ENCODE measurements around the gene DIP2C.
"Not testable (repeated sequence)": the region's sequence is repeated elsewhere in the genome, so short reads cannot be mapped to it uniquely, and the experiment has no call there.

DIP2C gene

DNA sequence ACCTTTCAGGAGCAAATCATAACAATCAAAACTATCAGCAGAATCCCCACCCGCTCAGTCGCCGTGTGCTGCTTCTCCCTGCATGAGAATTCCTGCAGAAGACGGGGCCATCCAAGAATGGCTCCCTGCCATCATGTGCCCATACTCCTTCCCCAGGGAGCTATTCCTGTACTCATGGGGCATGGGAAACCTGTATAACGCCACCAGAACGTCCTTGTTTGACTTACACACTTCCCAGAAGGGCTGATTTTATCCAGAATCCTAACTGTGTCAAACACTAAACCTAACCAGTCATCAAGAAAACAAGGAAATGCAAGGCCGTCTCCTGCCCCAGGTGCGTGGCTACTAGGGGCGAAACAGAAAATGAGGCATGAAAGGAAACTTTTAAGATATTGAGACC lies 16.0 kb downstream of the DIP2C start:
- DNase-seq = no peak

DNA sequence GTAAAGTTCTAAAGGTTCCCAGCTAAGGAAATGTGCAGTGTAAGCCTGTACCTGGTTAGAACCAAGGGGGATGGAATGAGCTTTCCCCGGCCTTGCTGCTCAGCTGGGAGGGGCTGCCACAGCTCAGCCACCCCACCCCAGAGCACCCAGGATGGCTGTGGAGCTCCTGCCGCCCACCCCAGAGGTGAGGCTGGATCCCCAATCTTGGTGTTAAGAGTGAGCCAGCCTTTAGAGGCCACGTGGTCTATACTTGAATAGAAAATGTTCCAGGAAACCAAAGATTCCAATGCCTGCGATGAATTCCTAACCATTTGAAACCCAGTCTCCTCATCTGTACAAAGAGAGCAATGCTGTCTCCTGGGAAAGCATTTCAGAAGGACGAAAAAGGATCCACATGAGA lies 16.5 kb downstream of the DIP2C start:
- DNase-seq = no peak

DNA sequence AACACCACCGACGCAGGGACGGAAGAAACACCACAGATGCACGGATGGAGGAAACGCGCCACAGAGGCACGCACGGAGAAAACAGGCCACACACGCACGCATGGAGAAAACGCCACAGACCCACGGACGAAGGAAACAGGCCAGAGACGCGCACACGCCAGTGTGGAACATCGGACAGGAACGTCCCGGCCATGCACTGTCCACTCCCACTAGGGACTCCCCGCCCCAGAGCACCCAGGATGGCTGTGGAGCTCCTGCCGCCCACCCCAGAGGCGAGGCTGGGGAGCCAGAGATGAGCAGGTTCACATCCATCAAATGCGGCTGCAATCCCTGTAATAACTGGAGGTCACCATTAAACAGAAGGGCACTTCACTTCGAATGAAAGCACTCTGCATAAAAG lies 17.3 kb downstream of the DIP2C start:
- no peak for DNase-seq

DNA sequence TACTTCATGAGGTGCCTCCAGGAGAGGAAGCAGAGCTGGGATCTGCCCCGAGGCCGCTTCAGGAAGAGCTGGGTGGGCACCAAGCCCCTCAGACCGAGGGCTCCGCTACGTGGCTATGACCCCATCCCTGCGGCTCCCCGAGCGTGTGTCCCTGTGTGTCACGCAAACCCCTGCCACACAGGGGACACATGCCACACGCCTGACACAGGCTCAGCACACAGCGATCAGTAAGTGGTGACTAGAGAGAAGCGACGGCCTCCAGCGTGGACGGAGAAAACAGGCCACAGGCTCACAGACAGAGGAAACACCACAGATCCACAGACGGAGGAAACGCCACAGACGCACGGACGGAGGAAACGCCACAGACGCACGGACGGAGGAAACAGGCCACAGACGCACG lies 18.5 kb downstream of the DIP2C start:
- DNase-seq = no peak

DNA sequence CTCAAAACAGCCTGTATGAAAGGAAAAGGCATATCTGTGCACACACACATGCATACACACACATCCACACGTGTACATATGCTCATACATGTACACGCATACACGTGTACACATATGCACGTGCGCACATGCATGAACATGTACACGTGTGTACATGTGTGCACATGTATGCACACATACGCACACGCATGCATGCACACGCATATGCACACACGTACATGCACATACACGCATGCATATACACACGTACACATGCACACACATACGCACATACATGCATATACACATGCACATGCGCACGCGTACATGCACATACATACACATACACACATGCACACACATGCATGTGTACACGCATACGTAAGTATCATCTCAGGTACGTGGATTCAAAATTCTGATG lies 19.4 kb downstream of the DIP2C start:
- no peak for DNase-seq

DNA sequence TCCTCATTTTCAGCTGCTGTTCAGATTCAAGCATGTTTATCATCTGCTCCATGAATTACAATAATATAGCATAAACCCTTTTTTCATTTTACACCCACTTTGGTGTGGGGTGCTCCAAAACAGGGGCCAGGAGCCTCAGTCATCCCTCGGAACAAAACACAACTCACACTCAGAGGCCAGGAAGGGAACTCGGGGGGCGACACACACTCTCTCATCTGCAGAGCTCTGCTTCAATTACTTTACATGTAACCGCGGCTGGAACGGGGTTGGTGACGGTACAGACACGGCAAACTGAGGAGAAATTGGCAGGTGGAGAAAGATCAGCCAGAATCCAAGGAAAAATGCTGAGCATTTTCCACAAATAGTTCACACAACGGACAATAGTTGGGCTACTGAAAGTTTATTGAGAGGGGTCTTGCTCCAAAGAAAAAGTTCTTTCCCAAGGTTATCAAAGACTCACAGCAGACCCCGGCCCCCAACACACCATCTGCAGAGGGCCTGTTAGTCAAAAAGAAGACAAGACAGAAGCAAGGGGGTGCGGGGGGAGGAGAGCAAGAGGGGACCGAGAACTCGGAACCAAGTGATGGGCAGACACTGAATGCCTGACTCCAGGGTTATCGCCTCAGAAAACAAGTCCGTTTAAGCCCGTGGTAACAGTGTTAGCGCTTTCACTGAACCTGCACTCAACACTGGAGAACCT lies 20.5 kb downstream of the DIP2C start:
- DNase-seq = no peak

DNA sequence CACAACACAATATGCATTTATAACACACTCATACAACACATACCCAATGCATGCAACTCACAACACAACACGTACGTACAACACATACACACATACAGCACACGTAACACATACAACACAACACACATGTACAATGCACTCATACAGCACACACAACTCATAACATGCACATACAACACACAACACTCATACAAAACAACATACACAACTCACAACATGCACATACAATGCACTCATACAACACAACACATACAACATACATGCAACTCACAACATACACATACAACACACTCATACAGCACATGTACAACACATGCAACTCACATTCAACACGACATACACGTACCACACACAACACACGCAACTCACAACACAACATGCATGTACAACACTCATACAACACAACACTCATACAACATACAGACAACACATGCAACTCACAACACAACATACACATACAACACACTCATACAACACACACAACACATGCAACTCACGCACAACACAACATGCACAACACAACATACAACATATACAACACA lies 21.8 kb downstream of the DIP2C start:
- DNase-seq = no peak

DNA sequence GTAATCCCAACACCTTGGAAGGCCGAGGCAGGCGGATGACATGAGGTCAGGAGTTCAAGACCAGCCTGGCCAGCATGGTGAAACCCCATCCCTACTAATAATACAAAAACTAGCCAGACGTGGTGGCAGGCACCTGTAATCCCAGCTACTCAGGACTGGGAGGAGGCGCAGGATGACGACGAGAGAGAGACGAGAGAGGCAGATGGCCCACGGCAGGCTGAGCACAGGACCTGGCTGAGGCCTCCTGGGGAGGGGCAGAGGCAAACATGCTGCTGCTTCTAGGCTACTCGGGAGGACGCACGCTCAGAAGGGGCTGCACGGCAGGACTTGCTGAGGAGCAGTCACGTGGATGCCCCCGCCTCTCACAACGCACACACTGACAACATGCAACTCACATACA lies 22.4 kb downstream of the DIP2C start:
- no peak for DNase-seq

DNA sequence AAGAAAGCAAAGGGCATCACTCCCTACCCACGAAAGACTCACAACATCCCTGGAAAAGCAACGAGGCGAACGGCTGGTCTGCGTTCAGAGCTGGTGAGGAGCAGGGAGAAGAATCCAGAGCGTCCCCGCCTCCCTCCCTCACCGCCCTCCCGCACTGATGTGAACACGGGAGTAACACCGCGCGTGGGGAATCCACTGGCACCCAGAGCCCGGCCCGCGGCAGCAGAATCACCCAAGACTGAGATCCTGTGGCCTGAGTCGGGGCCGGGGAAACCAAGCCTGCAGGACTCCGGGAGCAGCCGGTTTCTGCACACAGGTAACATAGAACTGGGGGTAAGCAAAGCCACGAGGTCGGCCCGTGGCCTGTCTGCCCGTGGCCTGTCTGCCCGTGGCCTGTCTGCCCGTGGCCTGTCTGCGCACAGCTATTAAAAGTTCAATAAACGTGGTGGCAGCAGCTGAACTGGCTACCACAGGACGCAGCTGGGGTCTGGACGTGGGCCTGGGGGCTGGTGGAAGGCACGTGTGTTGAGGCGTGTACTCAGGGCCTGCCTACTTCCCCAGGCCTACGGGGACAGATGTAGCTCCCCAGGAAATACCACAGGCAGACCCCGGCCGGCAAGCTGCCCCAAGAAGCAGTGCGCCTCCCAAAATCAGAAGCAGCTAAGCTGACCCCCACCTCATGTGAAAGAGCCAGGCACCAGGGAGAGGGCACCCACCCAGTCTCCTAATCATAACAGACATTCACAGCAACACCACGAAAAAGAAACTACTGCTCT lies 23.0 kb downstream of the DIP2C start:
- DNase-seq = no peak

DNA sequence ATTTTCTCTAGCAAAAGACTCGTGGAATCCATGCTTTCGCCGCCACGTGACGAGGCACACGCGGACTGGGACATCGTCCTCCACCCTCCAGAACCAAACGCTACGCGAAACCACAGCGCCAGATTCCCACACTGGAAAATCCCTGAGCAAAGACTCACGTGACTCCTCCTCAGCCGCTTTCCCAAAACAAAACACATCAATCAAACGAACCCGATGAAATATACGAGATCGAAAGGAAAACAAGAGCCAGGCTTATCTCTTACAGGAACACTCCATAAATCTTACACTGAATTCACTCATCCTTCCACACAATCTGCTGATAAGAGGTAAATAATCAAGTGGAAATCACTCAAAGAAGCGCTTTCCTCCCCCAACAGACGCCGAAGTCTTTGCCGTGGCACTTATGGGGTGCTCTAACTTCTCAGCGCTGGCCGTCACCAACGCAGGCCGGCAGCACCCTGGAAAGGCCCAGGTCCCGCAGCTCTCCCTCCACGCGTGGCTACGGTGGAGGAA lies 23.8 kb downstream of the DIP2C start:
- DNase-seq = no peak

DNA sequence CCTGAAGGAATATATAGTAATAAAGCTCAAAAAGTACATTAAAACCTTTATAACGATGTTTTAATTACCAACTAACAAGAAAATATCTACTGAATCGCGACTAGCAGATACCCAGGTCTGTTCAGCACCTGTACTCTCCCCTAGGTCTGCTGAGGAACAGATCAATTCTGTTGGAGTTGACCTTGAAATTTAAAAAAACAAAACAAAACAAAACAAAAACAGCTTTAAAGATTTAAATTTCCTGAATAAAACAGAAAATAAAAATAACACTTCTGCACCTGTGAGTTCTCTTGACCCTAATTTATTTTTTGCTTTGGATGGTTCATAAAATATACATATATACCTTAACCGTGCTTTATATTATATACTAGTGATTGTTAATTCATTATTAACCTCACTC lies 24.6 kb downstream of the DIP2C start:
- DNase-seq = no peak

DNA sequence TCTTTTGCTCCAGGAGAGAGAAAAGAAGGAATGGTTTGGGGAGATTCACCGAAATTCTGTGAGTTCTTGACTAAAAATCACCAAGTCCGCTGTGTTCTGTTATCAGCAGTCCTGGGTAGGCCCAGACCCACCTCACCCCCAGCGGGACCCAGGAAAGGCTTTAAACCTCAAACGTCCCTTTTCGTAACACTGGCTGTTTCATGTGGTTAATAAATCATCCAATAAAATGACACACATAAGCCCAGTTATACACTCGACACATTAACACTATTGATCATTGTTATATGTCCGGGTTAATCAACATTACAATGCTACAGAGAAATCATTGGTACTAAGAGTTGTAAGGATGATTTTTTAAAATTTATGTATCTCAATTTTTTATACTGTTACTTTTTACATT lies 25.2 kb downstream of the DIP2C start:
- no peak for DNase-seq

DNA sequence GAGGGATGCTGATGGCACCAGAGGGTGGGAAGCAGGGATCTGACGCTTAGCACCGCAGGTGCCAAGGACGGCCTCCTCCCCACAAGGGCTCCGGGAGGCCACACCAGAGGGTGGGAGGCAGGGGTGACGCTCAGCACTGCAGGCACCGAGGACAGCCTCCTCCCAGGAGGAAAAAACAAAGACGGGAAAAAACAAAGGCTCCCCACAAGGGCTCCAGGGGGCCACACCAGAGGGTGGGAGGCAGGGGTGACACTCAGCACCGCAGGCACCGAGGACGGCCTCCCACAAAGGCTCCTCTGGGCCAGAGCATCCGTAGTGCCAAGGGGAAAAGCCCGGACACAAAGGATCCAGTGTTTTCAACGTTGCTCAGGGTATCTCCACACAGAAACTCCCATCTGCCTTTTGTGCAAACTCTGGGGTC lies 25.6 kb downstream of the DIP2C start:
- DNase-seq = no peak

DNA sequence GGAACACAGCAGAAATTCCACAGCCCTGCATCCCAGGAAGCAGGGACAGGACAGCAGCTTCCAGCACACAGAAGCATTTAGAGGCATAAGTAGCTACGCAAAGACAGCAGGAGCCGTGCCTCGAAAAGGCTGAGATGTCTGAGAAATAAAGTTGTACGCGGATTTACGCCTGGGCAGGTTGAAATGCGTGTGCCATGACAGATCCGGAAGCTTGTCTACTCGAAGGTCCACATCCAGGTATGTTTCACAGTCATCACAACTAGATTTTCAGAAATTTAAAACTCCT lies 26.1 kb downstream of the DIP2C start:
- no peak for DNase-seq

DNA sequence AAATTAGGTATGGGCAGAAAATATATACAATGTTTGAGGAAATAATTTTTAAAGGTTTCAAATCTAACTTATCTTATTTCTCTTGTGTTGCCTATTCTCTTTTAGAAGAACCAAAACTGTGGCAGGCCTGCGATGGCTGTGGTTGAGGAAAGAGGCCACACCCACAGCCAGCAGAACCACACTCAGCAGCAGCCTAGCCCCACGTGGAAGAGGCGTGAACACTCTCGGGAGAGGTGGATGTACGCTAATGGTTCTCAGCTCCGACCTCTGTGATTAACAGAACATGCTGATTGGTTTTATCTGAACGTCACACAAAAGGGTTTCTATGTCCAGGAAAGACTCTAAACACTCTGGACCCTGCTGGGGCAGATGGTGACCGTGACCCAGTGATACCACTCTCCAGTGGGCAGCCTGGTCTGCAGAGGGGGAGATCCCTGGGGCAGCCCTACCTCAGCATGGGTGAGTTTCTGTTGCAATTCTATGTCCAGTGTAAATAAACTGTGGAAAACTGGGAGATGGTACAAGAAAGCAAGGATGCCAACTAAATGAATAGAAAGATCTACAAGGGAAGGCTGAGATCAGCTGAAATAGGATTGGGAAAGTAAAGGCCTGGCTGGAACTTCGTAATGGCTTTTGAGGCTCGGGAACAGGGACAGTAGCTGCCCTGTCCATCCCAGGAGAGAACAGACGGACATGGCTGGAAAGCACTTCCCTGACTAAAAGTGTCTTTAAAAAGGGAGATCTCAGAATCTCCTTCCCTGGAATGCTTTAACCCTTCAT lies 26.6 kb downstream of the DIP2C start:
- DNase-seq = no peak

DNA sequence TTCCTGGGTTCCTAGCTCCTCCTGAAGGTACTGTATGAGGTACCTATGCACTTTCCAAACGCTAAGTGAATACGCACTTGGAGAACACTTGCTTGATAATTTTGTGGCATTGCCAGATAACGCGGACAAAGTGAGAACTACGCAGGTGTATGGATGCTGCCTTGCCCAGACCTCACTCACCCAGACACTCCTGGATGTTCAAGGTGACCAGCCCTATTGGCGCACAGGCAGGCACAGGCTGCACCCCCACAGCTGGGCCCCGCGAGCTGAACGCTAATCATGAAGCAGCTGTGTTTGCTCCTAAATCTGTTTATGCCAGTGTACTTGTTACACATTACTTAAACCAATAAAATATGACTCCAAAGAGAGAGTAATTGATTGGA lies 27.3 kb downstream of the DIP2C start:
- DNase-seq = no peak

DNA sequence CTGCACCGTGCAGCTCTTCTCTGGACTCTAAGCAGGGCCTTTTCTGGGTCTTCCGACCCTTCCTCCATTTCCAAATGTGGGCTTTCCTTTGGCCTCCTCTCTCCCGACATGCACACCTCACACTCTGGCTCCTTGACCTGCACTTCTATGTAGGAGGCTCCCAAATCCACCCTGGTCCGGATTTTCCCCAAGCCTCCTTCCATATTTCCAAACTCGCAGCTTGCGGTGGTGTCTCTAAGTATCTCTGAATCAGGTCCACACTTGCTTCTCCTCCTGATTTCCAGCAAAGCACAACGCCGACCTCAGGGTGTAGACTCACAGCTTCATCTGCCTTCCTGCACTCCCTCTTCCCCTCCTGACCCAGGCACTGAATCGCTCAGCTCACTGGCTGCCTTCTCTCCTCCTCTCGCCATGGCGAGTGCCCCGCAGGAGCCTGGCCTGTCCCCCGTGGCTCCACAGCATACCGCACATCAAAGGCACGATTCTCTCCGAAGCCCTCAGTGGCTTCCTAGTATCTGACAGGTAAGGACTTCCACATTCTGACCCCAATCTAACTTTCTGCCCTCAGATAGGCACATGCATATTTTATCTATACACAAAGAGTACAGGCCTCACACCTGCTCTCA lies 27.8 kb downstream of the DIP2C start:
- DNase-seq = no peak

DNA sequence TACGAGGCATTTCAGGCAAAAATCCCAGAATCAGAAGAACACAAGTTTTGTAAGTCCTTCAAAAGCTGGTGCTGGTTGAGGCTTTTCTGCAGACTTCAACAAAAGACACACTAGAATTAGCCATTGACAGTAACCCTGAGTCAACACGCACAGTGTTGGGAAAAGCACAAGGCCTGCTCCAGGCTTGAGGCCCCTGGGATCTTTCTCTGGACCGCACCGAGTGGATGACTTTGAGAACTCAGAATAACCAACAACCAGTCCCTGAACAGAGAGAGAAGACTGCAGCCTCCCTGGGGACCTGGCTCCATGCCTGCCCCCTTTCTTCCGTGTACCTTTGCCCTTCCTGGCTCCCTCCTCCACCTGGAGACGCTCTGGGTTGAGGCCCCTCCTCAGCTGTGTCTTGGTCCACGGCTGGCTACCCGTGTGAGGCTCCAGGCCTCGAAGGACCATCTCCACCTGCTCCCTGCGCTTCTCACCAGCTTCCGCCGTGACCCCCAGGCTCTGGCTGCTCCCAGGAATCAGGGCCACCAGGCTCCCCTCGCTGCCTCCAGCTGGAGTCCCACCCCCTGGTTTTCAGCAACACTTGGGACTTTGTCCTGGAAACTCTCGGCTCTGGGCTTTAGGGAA lies 28.4 kb downstream of the DIP2C start:
- DNase-seq = no peak

DNA sequence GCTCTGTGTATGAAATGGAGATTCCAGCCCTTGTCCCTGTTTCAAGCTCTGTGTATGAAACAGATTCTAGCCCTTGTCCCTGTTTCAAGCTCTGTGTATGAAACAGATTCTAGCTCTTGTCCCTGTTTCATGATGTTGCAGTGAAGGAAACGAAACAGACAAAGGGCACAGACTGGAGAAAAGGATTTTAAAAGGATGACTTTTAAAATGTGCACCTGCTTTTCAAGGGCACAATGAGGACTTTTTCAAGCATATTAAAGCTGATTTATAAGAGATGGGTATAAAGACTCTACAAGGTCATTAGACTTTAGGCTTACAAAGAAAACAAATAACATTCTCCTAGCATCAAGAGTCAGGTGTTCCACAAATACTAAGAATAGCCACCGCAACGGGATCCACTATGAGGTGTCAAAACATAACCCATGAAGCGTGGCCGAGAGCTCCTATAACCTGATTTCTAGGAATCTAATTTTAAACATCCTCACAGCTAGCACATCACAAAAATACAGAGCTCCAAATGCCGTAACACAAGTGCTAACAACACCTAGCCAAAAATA lies 29.0 kb downstream of the DIP2C start:
- DNase-seq = no peak

DNA sequence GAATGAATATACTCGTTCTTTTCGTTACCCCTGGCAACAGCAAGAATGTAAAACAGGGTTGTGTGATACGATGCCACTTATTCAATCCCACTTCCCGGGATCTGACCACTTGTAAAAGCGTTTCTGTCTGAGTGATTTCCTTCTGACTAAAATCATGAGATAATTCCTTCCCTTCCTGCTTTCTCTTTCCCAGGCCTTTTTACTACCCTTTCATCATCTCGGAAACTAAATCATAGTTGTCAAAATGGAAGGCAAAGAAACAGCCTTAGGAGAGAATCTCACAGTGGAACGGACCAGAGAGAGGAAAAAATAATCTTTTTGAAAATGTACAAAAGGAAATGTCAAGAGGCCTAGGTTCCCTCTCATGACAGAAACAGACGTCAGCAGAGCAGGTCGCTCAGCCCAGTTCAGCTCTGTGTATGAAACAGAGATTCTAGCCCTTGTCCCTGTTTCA lies 29.8 kb downstream of the DIP2C start:
- DNase-seq = no peak

DNA sequence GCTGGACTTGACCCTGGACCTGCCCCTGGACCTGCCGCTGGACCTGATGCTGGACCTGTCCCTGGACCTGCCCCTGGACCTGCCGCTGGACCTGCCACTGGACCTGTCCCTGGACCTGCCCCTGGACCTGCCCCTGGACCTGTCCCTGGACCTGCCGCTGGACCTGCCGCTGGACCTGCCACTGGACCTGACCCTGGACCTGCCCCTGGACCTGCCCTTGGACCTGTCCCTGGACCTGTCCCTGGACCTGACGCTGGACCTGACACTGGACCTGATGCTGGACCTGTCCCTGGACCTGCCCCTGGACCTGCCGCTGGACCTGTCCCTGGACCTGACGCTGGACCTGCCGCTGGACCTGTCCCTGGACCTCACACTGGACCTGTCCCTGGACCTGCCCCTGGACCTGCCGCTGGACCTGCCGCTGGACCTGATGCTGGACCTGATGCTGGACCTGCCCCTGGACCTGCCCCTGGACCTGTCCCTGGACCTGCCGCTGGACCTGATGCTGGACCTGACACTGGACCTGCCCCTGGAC lies 31.6 kb downstream of the DIP2C start:
- DNase-seq = not testable (repeated sequence)

DNA sequence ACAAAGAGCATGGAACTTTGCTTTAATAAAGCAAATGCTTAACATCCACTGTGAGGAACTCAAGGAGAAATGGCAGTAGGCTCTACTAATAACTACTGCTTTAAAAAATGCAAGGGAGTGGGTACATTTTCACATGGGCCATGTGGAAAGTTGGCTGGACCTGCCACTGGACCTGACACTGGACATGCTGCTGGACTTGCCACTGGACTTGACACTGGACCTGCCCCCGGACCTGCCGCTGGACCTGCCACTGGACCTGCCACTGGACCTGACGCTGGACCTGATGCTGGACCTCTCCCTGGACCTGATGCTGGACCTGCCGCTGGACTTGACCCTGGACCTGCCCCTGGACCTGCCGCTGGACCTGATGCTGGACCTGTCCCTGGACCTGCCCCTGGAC lies 32.6 kb downstream of the DIP2C start:
- DNase-seq = no peak
